Astrocyte (in vitro differentiated cells and primary cell): ENCODE measurements around the gene OR1S2. TPM values are rescaled to one million over a fixed set of nuclear protein-coding genes. Genes with fewer than 3 reads are reported as not detected.

Source experiments
- DNase-seq: peaks from one replicate; pipeline ENCODE4 v3.0.0-alpha.2; 2010; ENCODE audit warnings: low read depth
- FAIRE-seq: peaks from 2 replicates; lab custom pipeline; 2011; peaks lifted over from hg19 to GRCh38; lab: Jason Lieb, UNC
- H2AFZ ChIP-seq: 2 replicates; pipeline ENCODE4 v1.6.0; 2012; ENCODE audit warnings: low read depth, low read length, inconsistent platforms
- H3K27ac ChIP-seq: 2 replicates; pipeline ENCODE4 v1.5.1; 2011; ENCODE audit warnings: low read depth, low read length, inconsistent platforms
- H3K27me3 ChIP-seq: 2 replicates; pipeline ENCODE4 v1.6.0; 2011; ENCODE audit warnings: low read length, inconsistent platforms; ENCODE audit not compliant: insufficient read depth
- H3K36me3 ChIP-seq: 2 replicates; pipeline ENCODE4 v1.5.1; 2011; ENCODE audit warnings: low read length, inconsistent platforms; ENCODE audit not compliant: insufficient read depth
- H3K4me1 ChIP-seq: 2 replicates; pipeline ENCODE4 v1.5.1; 2011; ENCODE audit warnings: low read length, inconsistent platforms; ENCODE audit not compliant: insufficient read depth
- H3K4me2 ChIP-seq: 2 replicates; pipeline ENCODE4 v1.6.0; 2012; ENCODE audit warnings: low read length, inconsistent platforms
- H3K4me3 ChIP-seq: 2 replicates; pipeline ENCODE4 v1.5.1; 2011; ENCODE audit warnings: low read depth, mild to moderate bottlenecking, low read length, inconsistent platforms; ENCODE audit not compliant: insufficient read depth
- H3K79me2 ChIP-seq: 2 replicates; pipeline ENCODE4 v1.6.0; 2012; ENCODE audit warnings: mild to moderate bottlenecking, low read length, inconsistent platforms; ENCODE audit not compliant: insufficient read depth
- H3K9ac ChIP-seq: 2 replicates; pipeline ENCODE4 v1.6.0; 2012; ENCODE audit warnings: mild to moderate bottlenecking, low read length, inconsistent platforms
- H3K9me3 ChIP-seq: 2 replicates; pipeline ENCODE4 v1.5.1; 2012; ENCODE audit warnings: low read depth, mild to moderate bottlenecking, low read length, inconsistent platforms; ENCODE audit not compliant: insufficient read depth
- H4K20me1 ChIP-seq: 2 replicates; pipeline ENCODE4 v1.6.0; 2012; ENCODE audit warnings: low read length, inconsistent platforms; ENCODE audit not compliant: insufficient read depth
- H3K27ac Mint-ChIP-seq: one replicate; pipeline ENCODE4 v1.8.0; 2021; ENCODE audit warnings: mild to moderate bottlenecking, mixed read lengths; ENCODE audit not compliant: unreplicated experiment
- H3K27me3 Mint-ChIP-seq: one replicate; pipeline ENCODE4 v1.8.0; 2021; ENCODE audit warnings: low read depth, mixed read lengths; ENCODE audit not compliant: unreplicated experiment
- H3K36me3 Mint-ChIP-seq: one replicate; pipeline ENCODE4 v1.8.0; 2021; ENCODE audit warnings: low read depth, mixed read lengths; ENCODE audit not compliant: unreplicated experiment
- H3K4me1 Mint-ChIP-seq: one replicate; pipeline ENCODE4 v1.8.0; 2021; ENCODE audit warnings: low read depth, mixed read lengths; ENCODE audit not compliant: unreplicated experiment
- H3K4me3 Mint-ChIP-seq: one replicate; pipeline ENCODE4 v1.8.0; 2021; ENCODE audit warnings: mild to moderate bottlenecking, moderate library complexity, mixed read lengths; ENCODE audit not compliant: unreplicated experiment
- H3K9me3 Mint-ChIP-seq: one replicate; pipeline ENCODE4 v1.8.0; 2021; ENCODE audit warnings: mild to moderate bottlenecking, mixed read lengths; ENCODE audit not compliant: unreplicated experiment
- EZH2 ChIP-seq: IDR thresholded peaks from 2 replicates; pipeline ENCODE4 v1.6.1; 2012; ENCODE audit warnings: mild to moderate bottlenecking, low read length, inconsistent platforms; ENCODE audit not compliant: insufficient read depth
- total RNA-seq: library from RNA; stranded (reverse); gene quantifications from 2 replicates; pipeline ENCODE4 v1.2.1, GENCODE V29; 2021
- TF ChIP-seq, protein P1 (sequence below): IDR thresholded peaks from 2 replicates; pipeline ENCODE4 v1.5.1; 2011; ENCODE audit warnings: low read depth, mild to moderate bottlenecking, inconsistent platforms, low read length, moderate library complexity; ENCODE audit not compliant: insufficient read depth

The OR1S2 gene
- total RNA-seq, 1 donor from 2014 or later = not detected

DNA sequence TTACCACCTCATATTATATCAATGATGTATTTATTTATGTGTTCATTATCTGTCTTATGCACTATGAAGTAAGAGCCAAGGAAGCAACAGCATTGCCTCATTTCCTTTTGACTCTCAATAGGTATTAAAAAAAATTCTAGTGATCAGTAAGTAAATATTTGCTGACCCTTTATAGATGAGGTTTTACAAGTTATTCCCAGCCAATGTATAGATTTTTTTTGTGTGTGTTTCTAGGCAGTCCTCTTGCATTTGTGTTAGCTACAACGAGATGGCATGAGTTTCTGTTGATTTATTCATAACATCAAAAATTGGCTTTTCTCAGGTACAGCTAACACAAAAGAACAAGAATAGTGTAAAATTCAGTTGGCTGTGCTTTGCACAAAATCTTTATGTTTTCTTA lies 4.7 kb downstream of the OR1S2 start:
- Histone ChIP-seq H3K9ac (no peak overlapping the region), H3K4me3 (no peak overlapping the region), H4K20me1 (no peaks in the 10 kb centered on the region), H2AFZ (no peak overlapping the region), H3K27ac (no peak overlapping the region), H3K27me3 (no peaks in the 10 kb centered on the region), H3K4me2 (no peak overlapping the region), H3K36me3 (no peaks in the 10 kb centered on the region), H3K79me2 (no peaks in the 10 kb centered on the region), H3K9me3 (no peaks in the 10 kb centered on the region), H3K4me1 (no peaks in the 10 kb centered on the region)
- no peak for DNase-seq
- H3K4me3 Mint-ChIP-seq = no peak overlapping the region
- no peaks in the 10 kb centered on the region for H3K4me1 Mint-ChIP-seq
- no peak overlapping the region for H3K27ac Mint-ChIP-seq
- no peak for FAIRE-seq
- H3K36me3 Mint-ChIP-seq = no peaks in the 10 kb centered on the region
- peaks cover 8% of the 10 kb centered on the region for H3K9me3 Mint-ChIP-seq
- H3K27me3 Mint-ChIP-seq = no peaks in the 10 kb centered on the region
- no peak for TF ChIP-seq EZH2
- TF ChIP-seq, protein P1, sequence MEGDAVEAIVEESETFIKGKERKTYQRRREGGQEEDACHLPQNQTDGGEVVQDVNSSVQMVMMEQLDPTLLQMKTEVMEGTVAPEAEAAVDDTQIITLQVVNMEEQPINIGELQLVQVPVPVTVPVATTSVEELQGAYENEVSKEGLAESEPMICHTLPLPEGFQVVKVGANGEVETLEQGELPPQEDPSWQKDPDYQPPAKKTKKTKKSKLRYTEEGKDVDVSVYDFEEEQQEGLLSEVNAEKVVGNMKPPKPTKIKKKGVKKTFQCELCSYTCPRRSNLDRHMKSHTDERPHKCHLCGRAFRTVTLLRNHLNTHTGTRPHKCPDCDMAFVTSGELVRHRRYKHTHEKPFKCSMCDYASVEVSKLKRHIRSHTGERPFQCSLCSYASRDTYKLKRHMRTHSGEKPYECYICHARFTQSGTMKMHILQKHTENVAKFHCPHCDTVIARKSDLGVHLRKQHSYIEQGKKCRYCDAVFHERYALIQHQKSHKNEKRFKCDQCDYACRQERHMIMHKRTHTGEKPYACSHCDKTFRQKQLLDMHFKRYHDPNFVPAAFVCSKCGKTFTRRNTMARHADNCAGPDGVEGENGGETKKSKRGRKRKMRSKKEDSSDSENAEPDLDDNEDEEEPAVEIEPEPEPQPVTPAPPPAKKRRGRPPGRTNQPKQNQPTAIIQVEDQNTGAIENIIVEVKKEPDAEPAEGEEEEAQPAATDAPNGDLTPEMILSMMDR = no peak

DNA sequence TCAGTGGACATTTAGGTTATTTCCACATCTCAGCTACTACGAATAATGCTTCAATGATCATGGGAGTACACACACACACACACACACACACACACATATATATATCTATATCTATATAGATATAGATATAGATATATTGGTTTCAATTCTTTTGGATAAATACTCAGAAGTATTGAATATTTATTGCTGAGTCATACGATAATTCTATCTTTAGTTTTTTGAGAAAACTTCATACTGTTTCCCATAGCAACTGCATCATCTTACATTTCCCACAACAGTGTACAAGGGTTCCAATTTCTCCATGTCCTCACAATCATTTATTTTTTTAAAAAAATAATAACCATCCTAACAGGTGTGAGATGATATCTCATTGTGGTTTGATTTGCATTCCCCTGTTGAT lies 8.0 kb downstream of the OR1S2 start:
- H3K36me3 ChIP-seq = no peaks in the 10 kb centered on the region
- no peaks in the 10 kb centered on the region for H3K4me1 ChIP-seq
- TF ChIP-seq, protein P1 = no peak
- TF ChIP-seq EZH2 = no peak
- FAIRE-seq = no peak
- H3K4me3 ChIP-seq = no peak overlapping the region
- Mint-ChIP-seq H3K27me3 (no peaks in the 10 kb centered on the region), H3K27ac (no peak overlapping the region), H3K9me3 (peaks cover 6% of the 10 kb centered on the region), H3K4me1 (no peaks in the 10 kb centered on the region), H3K4me3 (no peak overlapping the region), H3K36me3 (no peaks in the 10 kb centered on the region)
- no peak overlapping the region for H3K27ac ChIP-seq
- H4K20me1 ChIP-seq = no peaks in the 10 kb centered on the region
- no peaks in the 10 kb centered on the region for H3K79me2 ChIP-seq
- peaks cover under 1% of the 10 kb centered on the region for H3K9me3 ChIP-seq
- no peak overlapping the region for H3K9ac ChIP-seq
- no peaks in the 10 kb centered on the region for H3K27me3 ChIP-seq
- no peak for DNase-seq
- no peak overlapping the region for H3K4me2 ChIP-seq
- H2AFZ ChIP-seq = no peak overlapping the region

DNA sequence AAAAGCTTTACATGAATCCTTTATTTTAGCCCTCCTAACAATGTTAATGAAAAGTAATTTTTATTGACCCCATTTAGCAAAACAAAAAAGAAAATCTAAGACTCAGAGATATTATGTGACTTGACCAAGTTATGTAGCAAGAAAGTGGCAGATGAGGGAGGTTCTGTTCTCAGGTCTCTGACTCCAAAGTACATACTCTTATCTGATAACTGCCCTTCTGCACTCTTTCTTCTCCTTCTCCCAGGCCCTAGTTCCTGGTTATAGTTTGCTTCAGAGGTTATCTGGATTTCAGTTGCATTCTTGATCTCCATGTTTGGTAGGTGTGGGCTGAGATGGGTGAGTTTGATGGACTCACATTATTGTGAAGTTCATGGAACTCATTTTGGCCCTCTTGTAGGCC lies 10.6 kb downstream of the OR1S2 start:
- H2AFZ ChIP-seq = no peak overlapping the region
- no peaks in the 10 kb centered on the region for H4K20me1 ChIP-seq
- no peak overlapping the region for H3K4me3 ChIP-seq
- TF ChIP-seq EZH2 = no peak
- TF ChIP-seq, protein P1 = no peak
- DNase-seq = no peak
- Mint-ChIP-seq H3K27me3 (no peaks in the 10 kb centered on the region), H3K36me3 (no peaks in the 10 kb centered on the region), H3K9me3 (peaks cover 3% of the 10 kb centered on the region), H3K27ac (no peak overlapping the region), H3K4me3 (no peak overlapping the region), H3K4me1 (no peaks in the 10 kb centered on the region)
- no peak overlapping the region for H3K4me2 ChIP-seq
- H3K9ac ChIP-seq = no peak overlapping the region
- H3K27me3 ChIP-seq = no peaks in the 10 kb centered on the region
- no peaks in the 10 kb centered on the region for H3K36me3 ChIP-seq
- no peaks in the 10 kb centered on the region for H3K79me2 ChIP-seq
- H3K9me3 ChIP-seq = peaks cover 5% of the 10 kb centered on the region
- H3K4me1 ChIP-seq = no peaks in the 10 kb centered on the region
- no peak overlapping the region for H3K27ac ChIP-seq
- FAIRE-seq = no peak
